PC-9 (cell line): Measurements from ENCODE around the gene SWI5.

Experiments used
- EZH2 ChIP-seq: fragments of 200-600 bp; sonication (generic); IDR thresholded peaks from 2 replicates; pipeline ENCODE4 v1.8.0; 2017; ENCODE audit warnings: antibody characterized with exemption, low read depth
- TF ChIP-seq, protein P1 (sequence below): fragments of 200-600 bp; sonication (generic); conservative IDR thresholded peaks from 2 replicates; pipeline ENCODE4 v1.6.1; 2017; ENCODE audit warnings: mixed run types, antibody characterized with exemption, mild to moderate bottlenecking, moderate library complexity

DNA sequence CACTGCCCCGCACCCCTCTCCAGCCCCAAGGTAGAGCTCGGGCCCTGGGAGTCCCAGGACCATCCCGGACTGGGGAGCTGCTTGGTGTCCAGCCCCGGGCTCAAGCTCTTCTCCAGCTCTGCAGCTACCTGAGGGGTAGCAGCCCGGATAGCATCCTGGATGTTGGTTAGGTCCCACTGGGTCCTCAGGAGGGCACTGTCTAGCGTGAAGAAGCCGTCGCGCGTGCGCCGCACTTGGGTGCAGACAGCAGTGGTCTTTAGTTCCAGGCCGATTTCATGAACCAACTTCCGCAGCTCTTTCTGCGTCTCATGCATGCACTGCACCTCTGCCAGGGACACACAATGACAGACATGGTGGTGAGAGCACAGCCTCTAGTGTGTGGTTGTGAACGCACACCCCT is 33.5 kb downstream of the SWI5 start:
- TF ChIP-seq, protein P1, sequence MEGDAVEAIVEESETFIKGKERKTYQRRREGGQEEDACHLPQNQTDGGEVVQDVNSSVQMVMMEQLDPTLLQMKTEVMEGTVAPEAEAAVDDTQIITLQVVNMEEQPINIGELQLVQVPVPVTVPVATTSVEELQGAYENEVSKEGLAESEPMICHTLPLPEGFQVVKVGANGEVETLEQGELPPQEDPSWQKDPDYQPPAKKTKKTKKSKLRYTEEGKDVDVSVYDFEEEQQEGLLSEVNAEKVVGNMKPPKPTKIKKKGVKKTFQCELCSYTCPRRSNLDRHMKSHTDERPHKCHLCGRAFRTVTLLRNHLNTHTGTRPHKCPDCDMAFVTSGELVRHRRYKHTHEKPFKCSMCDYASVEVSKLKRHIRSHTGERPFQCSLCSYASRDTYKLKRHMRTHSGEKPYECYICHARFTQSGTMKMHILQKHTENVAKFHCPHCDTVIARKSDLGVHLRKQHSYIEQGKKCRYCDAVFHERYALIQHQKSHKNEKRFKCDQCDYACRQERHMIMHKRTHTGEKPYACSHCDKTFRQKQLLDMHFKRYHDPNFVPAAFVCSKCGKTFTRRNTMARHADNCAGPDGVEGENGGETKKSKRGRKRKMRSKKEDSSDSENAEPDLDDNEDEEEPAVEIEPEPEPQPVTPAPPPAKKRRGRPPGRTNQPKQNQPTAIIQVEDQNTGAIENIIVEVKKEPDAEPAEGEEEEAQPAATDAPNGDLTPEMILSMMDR: no peak
- TF ChIP-seq EZH2: no peak
